HG03039 (cell line): ENCODE data around the gene TCF20.

Source experiments
- ATAC-seq: cut with Tn5 transposase; IDR thresholded peaks from one replicate; pipeline ENCODE4 v1.9.1; 2021; ENCODE audit warnings: mild to moderate bottlenecking, moderate library complexity; ENCODE audit not compliant: unreplicated experiment

Gene TCF20

DNA sequence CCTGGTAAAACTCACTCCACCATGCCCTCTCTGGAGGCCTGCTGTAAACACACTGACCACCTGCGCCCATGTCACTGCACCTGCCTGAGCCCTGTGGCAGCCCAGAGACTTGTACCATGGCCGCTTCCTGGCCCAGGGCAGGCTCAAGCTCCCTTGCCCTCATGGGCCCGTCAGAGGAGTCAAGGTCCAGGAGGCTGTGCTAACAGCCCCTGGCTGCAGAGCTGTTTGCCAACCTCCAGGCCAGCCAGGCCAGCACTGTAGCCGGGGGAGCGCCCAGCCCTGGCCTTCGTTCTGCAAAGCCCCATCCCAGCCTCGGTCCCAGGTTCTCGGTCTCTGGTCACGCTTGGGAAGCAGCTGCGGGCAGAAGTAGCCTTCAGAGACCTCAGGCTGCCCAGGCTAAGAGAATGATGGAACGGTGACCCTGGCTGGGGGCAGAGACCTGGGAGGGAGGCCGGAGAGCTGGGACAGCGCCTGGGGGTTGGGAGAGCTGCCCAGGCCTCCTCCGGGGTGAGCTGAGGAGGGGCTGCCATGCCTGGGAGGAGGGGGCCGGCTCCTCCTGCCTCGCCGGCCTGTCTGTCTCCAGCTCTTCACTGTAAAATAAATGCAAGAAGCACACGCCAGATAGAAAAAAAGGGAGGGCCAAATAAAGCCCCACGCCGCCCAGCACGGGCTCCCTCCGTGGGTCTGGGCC, 11.9 kb upstream of the TCF20 start:
- no peak for ATAC-seq

- no peak for ATAC-seq
Observed at GRCh38 chr22:42281706-42282251, 11.3 kb upstream of the TCF20 start.

DNA sequence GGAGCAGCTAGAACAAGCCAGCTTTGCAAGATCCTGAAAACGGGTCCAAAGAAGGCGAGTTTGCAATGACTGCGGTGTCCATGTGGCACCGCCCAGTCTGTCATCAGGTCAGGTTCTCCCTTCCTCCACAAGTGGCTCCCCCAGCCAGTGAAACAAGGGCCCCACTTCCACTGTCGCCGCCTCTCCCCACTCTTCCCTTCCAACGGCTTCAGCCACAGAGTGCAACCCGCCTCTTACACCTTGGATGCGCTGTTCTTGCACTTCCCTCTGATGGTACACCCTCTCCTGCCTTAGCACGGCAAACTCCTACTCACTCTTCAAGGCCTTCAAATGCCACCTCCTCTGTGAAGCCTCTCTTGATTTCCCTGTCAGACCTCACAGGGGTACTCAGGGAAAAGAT, 10.8 kb upstream of the TCF20 start:
- ATAC-seq = no peak

- no peak for ATAC-seq
Observed at GRCh38 chr22:42280836-42281235, 10.4 kb upstream of the TCF20 start.

DNA sequence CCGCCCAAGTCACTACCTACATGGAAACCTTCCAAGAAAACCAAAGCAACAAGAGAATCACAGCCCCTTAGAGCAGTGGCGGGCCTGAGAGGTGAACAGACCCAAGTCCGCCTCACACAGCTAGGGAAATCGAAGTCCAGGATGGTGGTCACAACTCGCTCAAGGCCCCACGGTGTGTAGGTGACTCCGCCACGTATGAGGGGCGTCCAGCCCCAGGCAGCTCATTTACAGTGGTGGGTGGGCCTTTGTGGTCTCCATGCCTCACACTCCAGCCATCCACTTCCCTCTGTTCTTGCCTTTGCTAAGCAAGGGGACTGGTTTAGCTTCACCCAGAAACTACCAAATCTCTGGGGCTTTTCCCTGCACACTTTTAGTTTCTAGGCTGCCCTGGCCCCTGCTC, 9.7 kb upstream of the TCF20 start:
- no peak for ATAC-seq

DNA sequence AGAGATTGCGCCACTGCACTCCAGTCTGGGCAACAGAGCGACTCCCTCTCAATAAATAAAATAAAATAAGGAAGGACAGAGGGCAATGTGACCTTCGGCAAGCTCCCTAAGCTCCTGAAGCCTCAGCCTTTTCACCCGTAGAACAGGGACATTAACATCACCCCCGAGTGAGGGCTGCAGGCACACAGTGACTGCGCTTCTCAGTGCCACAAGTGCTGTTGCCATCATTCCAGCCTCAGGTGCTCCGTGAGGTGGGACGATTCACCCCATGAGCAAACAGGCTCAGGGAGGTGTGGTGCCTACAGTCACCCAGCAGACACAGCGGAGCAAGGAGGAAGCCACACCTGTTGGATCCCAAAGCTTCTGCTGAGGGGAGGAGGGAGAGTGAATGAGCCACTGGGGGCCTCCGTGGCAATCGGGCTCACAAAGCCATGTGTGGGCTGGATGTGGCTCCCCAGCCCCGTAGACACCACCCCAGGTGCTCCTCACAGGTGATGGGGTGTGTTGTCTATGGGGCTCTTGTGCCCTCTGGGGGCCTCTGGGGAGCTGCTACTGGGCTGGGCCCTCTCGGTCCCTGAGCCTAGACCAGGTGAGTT, 9.1 kb upstream of the TCF20 start:
- ATAC-seq = no peak

DNA sequence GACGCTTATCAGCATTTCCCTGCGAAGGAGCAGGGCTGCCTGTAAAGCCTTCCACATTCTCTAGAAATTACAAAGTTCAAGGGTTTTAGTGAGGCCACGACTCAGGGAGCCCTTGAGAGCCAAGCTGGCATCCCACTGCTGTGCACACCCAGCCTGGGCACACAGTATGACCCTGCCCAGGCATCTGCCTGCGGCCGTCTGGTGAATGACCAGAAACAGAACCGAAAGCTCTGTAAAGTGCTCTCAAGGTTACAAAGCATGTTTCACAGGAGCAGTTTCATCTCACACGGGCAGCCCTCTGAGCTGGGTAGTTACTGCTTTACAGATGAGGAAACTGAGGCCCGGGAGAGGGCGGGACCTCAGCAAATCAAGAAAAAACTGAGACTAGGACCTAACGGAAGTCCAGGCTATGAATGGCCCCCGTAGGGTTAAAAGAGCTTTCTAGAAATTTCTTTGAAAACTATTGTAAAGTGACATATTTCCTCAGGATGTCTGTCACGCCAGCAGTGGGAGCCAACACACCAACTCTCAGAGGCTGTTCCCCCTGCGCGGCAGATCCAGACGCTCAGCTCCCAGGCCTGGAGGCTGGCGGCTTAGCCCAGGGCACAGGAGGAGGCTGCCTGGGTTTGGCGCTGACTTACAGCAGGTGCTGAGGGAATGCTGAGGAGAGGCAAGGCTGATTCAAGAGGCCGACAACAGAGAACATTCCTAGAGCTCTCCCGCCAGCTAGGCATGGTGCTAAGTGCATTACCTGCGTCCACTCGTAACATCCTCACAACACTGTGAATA, 7.7 kb upstream of the TCF20 start:
- no peak for ATAC-seq

- ATAC-seq = no peak
Observed at GRCh38 chr22:42277232-42277753, 6.8 kb upstream of the TCF20 start.

GRCh38 chr22:42275970-42276369, 5.5 kb upstream of the TCF20 start:
- no peak for ATAC-seq

DNA sequence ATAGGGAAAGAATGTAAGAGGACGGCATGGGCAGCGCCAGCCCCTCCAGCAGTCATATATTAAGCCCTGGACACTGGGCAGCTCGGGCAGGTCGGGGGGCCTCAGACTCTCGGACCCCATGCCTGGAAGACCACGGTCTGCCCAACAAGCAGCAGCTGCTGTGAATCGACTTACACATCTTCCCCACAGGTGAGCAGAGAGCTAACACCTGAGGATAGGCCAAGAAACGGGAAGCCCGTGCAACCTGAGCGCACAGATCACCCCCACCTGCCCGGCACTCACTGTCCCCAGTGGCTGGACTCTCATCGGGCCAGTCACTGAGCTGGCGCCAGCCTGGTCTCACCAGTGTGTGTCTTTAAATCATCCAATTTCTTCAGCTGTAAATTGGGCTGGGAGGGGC, 4.7 kb upstream of the TCF20 start:
- no peak for ATAC-seq

- no peak for ATAC-seq
Observed at GRCh38 chr22:42273855-42274451, 3.5 kb upstream of the TCF20 start.

DNA sequence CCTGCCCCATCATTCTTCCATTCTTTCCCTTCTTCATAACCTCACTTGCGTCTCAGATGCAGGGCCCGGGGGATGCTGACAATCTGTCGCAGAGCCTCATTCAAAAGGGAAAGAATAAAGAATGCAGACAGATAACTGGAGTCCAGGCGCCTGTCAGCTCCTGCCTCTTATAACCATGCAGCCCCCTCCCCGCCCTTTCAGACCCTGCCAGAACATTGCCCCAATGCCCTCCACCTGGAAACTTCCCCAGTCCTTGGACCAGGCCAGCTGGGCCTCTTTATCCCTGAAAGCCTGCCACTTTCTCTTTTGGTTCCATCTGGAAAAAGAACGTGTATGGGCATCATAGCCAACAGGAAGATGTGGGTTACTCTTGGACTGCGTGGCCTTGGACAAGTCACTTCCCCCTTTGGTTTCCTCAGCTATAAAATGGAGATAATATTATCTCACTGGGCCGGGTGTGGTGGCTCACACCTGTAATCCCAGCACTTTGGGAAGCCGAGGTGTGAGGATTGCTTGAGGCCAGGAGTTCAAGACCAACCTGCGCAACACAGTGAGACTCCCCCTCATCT, 2.1 kb upstream of the TCF20 start:
- no peak for ATAC-seq

DNA sequence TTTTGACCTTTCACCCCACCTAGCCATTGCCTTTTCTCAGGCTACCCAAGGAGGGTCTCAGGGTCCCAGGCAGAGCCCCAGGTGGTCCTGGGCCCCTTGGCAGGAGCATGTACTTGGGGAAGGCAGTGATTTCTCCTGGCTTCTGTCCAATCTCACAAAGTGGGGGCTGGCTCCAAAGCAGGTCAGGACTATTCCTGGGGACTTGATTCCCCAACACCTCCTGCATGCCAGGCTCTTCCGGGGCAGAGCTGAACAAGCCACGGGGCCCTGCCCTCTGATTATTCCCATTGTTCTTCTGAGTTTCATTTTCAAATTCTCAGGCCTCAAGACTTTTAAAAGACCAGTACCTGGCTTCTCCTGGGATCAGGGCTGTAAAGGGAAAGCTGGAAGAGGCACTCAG, 1.5 kb upstream of the TCF20 start:
- ATAC-seq = no peak

DNA sequence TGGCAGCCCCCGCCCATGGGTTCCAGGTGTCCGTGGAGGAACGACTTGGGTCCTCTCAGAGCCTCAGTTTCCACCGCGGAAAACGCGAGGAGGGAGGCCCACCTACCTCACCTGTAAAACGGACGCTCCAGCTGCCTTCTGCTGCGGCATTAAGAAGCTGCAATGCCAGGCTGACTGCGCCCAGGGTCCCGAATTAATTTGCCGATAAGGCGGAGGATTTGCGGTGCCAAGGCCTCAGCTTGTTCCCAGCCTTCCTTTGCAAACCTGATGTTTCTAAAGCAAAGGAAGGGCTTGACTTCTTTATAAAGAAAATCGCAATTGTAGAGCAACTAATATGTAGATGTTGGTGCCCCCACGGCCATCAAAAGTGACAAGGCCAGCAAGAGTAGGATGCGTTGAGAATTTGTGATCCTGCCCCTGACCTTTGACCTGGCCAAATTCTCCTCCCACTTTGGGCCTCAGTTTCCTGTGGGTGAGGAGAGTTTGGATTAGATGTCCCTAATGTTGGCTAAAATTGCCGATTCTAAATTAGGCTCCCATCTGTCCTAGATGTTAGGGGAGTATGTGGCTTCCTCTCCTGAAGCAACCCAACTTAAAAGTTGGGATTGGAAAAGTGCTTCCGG, 849 bp upstream of the TCF20 start:
- ATAC-seq = no peak

DNA sequence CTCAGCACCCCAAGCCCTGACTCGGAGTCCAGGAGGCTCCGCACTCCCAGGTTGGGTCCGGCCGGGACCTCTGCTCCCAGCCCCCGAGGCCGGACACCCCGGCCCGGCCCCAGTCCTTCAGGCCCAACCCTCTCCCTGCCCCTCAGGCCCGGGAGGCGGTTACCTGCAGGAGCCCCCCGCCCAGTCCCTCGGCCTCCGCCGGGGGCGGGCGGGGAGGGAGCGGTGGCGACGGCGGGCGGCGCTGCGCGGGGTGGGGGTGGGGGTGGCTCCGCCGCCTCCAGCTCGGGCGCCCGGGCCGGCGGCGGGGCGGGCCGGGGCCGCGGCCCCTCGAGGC, 310 bp downstream of the TCF20 start:
- no peak for ATAC-seq

DNA sequence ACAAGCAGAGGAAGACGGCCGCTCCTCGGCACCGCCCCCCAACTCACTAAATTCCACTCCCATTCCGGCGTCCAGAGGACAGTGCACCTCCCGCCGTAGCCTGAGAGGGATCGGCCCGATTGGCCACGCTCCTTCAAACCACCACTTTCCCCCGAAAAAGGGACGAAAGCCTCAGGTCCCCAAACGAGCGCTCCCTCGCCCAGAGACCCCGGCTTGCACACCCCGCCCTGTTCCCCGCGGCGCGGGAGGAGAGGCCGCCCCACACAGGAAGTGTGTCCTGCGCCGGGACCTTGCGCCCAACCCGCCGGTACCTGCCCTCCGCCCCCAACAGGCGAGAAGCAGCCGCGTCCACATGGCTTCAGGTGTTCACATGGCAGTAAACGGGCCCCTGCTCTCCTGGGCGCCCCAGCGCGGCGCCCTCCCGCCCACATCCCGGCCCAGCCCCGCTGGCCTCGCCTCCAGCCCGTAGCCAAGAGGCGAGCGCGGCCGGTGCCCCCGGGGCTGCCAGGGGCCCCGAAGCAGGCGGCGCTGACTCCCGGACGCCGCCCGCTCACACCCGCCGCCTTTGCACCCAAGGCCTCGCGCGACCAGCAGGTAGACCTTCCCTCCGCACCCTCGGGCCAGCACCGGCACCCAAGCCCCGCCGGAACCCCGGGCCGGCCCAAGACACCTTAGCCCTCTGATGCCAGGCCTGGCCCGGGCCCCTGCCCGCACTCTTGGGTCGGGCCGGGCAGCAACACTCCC, 849 bp downstream of the TCF20 start:
- ATAC-seq = peak; percentile 47

DNA sequence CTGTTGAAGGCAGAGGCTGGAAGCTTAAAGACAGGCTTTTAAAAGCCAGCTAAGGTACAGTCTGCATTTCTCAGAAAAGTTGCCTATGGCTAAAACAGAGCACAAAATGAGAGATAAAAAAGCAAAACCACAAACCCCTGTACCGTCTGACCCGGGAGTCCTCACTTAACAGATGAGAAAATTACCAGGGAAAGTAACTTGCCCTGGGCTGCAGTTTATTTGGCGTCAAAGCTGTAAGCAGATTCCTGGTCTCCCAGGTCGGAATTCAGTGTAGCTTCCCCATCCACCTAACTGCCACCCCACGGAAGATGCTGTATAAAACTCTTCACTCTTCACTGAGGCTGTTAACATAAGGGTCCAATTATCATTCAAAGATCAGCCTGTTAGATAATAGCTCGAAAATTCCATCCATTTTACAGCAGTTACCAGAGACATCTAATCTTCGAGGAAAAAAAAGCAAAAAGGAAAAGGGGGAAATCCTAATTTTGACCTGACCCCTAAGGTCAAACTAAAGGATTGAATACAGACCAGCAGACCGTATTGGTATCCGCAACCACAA, 1.5 kb downstream of the TCF20 start:
- ATAC-seq = no peak

GRCh38 chr22:42265321-42265720, 5.1 kb downstream of the TCF20 start:
- no peak for ATAC-seq

GRCh38 chr22:42263944-42264343, 6.5 kb downstream of the TCF20 start:
- no peak for ATAC-seq

DNA sequence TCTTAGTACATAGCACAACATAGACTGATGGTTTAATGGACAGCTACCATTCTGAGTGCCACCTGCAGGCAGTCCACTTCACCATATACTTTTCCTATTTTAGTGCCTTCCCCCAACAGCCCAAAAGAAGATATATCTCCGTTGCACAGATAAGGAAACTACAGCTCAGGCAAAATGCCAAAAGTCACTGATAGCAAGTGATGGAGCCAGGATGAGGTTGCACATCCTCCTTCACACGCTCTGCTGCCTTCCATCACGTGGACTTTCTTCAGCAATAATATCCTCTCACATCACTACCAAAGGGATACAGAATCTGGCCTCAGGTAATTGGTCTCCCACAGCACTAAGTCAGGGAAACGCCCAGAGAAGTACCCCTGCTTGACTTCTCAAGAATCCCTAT, 7.5 kb downstream of the TCF20 start:
- ATAC-seq = no peak
